Keratinocyte (primary cell): ENCODE results near the gene VIPR1.

Source experiments
- EZH2 ChIP-seq: IDR thresholded peaks from one replicate; pipeline ENCODE4 v1.6.1; 2012; ENCODE audit warnings: inconsistent platforms, mild to moderate bottlenecking, low read length, moderate library complexity
- TF ChIP-seq, protein P1 (sequence below), 3 experiments: IDR thresholded peaks in 1 of 3; conservative IDR thresholded peaks in 1 of 3; optimal IDR thresholded peaks in 1 of 3; 2 replicates in 2 of 3; 3 replicates in 1 of 3; pipeline versions ENCODE3 to v1.5.1; 2011; ENCODE audit warnings: low read length in 3 of 3, mild to moderate bottlenecking in 3 of 3, moderate library complexity in 2 of 3, control low read depth in 1 of 3, inconsistent platforms in 1 of 3; ENCODE audit not compliant: insufficient read depth in 2 of 3; ENCODE audit errors: extremely low read depth in 1 of 3

DNA sequence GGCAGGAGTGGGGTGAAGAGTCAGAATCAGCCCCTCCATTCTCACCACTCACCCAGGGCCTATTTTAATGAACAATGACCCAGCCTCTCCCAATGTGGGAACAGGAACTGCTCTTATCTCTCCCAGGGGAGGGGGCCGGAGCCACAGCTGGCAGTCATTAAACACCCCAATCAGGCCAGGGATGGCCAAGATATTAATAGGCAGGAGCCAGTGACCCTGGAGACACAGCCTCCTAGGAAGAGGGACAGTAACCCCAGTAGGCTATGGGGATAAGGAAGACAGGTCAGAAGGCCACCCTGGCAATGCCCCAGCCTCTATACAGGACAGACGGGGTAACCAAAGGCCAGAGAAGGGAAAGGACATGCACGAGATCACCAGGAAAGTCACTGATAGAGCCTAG is 38.6 kb downstream of the VIPR1 start:
- TF ChIP-seq, protein P1, sequence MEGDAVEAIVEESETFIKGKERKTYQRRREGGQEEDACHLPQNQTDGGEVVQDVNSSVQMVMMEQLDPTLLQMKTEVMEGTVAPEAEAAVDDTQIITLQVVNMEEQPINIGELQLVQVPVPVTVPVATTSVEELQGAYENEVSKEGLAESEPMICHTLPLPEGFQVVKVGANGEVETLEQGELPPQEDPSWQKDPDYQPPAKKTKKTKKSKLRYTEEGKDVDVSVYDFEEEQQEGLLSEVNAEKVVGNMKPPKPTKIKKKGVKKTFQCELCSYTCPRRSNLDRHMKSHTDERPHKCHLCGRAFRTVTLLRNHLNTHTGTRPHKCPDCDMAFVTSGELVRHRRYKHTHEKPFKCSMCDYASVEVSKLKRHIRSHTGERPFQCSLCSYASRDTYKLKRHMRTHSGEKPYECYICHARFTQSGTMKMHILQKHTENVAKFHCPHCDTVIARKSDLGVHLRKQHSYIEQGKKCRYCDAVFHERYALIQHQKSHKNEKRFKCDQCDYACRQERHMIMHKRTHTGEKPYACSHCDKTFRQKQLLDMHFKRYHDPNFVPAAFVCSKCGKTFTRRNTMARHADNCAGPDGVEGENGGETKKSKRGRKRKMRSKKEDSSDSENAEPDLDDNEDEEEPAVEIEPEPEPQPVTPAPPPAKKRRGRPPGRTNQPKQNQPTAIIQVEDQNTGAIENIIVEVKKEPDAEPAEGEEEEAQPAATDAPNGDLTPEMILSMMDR (optimal IDR thresholded peaks at IDR 0.05 in 1 of 3, IDR thresholded peaks at IDR 0.05 in 1 of 3, conservative IDR thresholded peaks at IDR 0.05 in 1 of 3; ENCODE audit: extremely low read depth in 1 of 3, insufficient read depth in 2 of 3, low read length in 3 of 3), result no peak
- TF ChIP-seq EZH2, result no peak
